UCSD-AML1 (cell line): ENCODE results near the gene STIL.
"Not testable (repeated sequence)": the region's sequence is repeated elsewhere in the genome, so short reads cannot be mapped to it uniquely, and the experiment has no call there.

ENCODE experiments used
- DNase-seq: peaks from one replicate; lab custom pipeline; 2025; ENCODE audit not compliant: unreplicated experiment; lab: John Stamatoyannopoulos, UW

The STIL gene

GRCh38 chr1:47223174-47223920, 90.6 kb downstream of the STIL start:
- DNase-seq: no peak

GRCh38 chr1:47222476-47222875, 91.5 kb downstream of the STIL start:
- no peak for DNase-seq

- DNase-seq: no peak
Observed at GRCh38 chr1:47219590-47220220, 94.2 kb downstream of the STIL start.

GRCh38 chr1:47219001-47219400, 94.9 kb downstream of the STIL start:
- DNase-seq: no peak

GRCh38 chr1:47216278-47217059, 97.5 kb downstream of the STIL start:
- no peak for DNase-seq

- no peak for DNase-seq
Observed at GRCh38 chr1:47215713-47216112, 98.2 kb downstream of the STIL start.

- DNase-seq: peak; percentile 54
Observed at GRCh38 chr1:47214549-47214948, 99.4 kb downstream of the STIL start.

- DNase-seq: no peak
Observed at GRCh38 chr1:47213230-47213963, 100.5 kb downstream of the STIL start.

- no peak for DNase-seq
Observed at GRCh38 chr1:47212636-47213229, 101.2 kb downstream of the STIL start.

GRCh38 chr1:47211796-47212269, 102.1 kb downstream of the STIL start:
- peak; percentile 86 for DNase-seq

GRCh38 chr1:47210666-47211065, 103.3 kb downstream of the STIL start:
- DNase-seq: no peak

GRCh38 chr1:47209725-47210325, 104.1 kb downstream of the STIL start:
- no peak for DNase-seq

- DNase-seq: no peak
Observed at GRCh38 chr1:47209091-47209490, 104.9 kb downstream of the STIL start.

GRCh38 chr1:47208374-47208850, 105.5 kb downstream of the STIL start:
- DNase-seq: no peak

GRCh38 chr1:47207803-47208373, 106.1 kb downstream of the STIL start:
- no peak for DNase-seq

- no peak for DNase-seq
Observed at GRCh38 chr1:47205918-47206317, 108.0 kb downstream of the STIL start.

GRCh38 chr1:47203504-47203903, 110.4 kb downstream of the STIL start:
- DNase-seq: not testable (repeated sequence)

- DNase-seq: no peak
Observed at GRCh38 chr1:47201179-47201578, 112.8 kb downstream of the STIL start.
